NCI-H510A (cell line): ENCODE data around the gene ADGRD2.
A peak's percentile ranks its signal among the peaks of the same experiment; 100 is the strongest.

Experiments used
- DNase-seq: peaks from one replicate; lab custom pipeline; 2025; lab: John Stamatoyannopoulos, UW

The ADGRD2 gene

DNA sequence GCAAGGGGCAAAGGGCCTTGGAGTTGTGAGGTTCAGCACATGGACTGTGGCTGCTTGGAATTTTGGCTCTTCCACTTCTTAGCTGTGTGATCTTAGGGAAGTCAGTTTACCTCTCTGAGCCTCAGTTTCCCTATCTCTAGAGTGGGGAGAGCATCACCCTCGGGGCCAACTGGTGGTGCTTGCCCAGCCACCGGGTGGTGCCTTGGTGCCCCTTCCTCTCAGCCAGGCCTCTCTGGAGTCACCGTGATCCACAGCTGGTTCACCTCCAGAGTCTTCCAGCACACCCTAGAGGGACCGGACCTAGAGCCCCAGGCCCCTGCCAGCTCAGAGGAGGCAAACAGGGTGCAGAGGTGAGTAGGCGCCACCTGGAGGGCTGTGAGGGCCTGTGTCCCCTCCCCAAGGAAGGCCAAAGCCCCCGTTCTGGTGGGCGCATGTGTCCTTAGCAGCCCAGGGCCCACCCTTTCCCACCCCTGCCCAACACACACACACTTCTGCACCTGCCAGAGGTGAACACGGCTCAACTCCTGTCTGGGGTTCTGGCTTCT, 7.7 kb downstream of the ADGRD2 start:
- DNase-seq, result no peak

DNA sequence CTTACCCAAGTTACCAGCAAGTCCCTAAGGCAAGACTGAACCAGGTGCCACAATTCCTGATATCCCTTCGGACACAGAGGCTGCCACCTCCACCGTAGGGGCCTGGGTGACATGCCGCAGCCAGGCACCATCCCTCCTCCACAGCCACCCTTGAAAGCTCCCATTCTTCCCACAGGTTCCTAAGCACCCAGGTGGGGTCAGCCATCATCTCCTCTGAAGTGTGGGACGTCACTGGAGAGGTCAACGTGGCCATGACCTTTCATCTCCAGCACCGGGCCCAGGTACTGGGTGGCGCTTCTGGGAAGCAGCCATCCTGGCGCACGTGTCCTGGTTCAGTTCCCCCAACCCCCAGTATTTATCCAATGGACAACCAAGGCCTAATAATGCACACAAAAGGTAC, 8.2 kb downstream of the ADGRD2 start:
- no peak for DNase-seq

DNA sequence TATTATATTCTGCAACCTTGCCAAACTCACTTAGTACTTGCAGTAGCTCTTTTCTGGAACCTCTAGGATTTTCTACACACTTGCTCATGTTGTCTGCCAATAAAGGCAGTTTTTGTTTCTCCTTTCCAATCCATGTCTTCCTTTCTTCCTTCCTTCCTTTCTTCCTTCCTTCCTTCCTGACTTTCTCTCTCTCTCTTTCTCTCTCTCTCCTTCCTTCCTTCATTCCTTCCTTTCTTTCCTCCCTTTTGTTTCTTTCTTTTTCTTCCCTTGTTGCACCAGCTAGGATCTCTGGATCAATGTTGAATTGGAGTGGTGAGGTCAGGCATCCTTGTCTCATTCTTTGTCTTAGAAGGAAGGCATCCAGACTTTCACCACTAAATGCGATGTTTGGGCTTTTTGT, 12.5 kb downstream of the ADGRD2 start:
- no peak for DNase-seq

DNA sequence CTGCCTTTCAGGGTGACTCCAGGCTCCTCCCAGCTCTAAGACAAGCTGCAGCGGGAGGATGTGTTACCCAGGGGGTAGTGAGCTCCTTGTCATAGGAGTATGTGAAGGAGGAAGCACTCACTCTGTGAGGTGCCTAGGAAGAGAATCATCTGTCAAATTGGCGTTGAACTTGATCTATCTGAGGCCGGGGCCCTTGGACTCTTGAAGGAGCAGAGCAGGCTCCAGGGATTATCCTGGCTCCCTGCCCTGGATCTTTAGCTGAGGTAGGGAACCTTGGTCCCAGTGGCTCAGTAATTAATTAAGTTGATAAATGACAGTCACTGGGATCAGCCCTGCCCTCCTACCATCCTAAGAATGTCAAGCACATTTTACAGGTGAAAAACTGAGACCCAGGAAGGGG, 15.5 kb downstream of the ADGRD2 start:
- DNase-seq, result no peak

DNA sequence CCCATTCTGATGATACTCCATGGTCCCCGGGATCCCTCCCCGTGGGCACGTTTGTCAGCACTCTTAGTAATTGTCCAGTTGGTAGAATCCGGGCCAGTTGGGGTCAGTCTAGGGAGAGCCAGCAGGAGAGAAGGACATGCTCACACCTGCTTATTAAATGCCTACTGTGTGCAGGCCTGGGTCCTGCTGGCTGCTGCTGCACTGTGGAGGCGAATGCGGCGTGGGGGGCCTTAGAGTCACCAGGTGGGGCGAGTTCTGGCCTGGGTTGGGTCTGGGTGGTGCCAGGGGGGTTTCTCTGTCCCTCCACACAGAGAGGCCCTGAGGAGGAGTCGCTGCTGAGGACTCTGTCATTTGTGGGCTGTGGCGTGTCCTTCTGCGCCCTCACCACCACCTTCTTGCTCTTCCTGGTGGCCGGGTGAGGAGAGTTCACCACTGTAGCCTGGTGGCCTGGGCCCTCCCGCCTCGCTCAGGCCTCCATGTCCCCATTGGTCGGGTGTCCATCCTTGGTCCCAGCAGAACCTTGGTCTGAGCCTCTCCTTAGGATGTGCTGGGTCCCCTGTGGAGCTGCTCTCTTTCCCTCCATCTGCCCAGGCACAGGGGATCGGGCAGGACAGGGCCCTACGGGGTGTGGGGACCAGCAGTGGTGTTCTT, 17.3 kb downstream of the ADGRD2 start:
- DNase-seq, result no peak

DNA sequence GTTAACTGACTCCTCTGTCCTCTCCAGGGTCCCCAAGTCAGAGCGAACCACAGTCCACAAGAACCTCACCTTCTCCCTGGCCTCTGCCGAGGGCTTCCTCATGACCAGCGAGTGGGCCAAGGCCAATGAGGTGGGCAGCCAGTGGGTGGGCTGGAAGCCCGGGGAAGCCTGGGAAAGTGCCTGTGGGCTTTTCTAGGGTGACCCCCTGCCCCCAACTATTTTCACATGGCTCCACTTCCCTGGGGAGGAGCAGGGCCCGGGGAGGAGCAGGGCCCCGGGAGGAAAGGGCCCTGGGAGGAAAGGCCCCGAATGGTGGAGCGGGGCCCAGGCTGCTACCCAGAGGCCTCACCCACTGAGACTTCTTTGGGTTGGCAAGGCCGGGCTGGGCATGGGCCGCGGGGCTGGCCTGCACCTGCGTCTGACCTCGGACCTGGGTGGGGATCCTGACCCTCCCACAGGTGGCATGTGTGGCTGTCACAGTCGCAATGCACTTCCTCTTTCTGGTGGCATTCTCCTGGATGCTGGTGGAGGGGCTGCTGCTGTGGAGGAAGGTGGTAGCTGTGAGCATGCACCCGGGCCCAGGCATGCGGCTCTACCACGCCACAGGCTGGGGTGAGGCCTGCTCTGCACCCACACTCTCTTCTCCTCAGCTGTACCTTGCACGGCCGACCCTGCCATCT, 17.9 kb downstream of the ADGRD2 start:
- DNase-seq, result no peak

DNA sequence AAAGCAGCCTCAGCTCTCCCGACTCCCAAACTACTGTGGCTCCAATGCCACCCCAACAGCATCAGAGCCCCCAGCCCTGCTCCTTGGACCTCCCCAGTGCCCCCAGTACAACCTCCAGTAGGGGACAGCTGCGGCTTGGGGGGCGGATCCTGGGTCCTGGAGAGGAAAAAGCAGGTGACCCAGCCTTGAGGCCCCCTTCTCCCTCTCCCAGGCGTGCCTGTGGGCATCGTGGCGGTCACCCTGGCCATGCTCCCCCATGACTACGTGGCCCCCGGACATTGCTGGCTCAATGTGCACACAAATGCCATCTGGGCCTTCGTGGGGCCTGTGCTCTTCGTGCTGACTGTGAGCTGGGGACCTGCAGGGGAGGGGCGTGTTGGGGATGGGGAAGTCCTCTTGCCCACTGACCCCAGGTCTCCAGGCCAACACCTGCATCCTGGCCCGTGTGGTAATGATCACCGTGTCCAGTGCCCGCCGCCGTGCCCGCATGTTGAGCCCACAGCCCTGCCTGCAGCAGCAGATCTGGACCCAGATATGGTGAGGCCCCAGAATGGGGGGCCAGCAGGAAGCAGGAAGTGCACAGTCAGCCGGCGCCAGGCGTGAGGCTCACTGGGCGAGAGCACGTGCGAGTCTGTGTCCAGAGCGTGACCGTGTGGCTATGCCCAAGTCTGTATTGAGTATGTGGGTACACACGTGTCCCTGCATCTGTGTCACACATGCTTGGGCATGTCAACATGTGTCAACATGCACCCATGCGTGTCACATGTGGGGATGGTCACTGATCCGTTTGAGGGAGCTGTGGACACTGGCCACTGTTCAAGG, 19.0 kb downstream of the ADGRD2 start:
- DNase-seq, result no peak

DNA sequence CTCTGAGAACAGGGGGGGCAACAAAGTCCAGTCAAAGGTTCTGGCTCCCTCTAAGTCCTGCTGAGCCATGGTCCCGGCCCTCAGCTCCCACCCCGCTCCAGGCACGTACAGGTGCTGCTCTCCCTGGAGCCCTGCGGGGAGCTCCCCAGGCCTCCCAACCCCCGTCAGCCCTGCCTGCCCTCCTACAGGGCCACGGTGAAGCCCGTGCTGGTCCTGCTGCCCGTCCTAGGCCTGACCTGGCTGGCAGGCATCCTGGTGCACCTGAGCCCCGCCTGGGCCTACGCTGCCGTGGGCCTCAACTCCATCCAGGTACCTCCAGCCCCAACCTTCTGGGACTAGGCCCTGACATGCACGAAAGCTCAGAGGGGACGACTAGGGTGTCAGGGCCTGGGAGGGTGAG, 20.1 kb downstream of the ADGRD2 start:
- DNase-seq, result no peak

DNA sequence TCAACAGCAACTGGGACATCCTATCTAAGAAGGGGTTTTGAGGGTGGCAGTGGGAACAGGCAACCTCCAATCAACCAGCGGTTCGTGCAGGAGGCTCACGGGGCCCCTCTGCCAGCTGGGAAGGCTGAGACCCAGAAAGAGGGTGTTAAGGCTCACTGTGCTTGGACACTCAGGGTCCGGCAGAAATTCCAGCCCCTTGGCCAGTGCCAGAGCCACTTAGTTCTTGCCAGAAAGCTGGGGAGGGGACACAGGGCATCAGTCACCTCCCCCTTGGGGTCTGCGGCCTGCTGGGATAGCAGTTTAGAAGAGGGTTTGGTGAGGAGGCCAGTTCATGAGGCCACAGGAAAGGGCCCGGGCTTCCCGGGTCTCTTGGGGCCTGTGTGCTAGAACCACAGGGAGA, 20.5 kb downstream of the ADGRD2 start:
- no peak for DNase-seq

DNA sequence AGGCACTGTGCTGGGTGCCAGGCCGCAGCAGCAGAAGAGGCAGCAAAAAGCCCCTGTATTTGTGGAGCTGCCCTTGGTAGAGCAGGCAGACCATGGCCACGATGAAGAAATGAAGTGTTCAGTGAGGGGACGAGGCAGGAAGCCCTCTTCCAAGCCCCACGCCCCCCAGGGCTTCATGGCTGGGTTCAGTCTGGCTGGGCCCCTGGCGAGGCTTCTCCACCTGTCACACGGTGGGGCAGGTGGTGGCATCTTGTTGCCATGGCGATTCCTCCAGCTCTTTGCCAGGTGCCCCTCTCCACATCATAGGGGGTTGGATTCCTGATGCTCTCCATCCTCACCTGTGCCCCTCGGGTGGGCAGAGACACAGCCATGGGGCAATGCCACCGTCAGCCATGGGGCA, 21.5 kb downstream of the ADGRD2 start:
- no peak for DNase-seq

DNA sequence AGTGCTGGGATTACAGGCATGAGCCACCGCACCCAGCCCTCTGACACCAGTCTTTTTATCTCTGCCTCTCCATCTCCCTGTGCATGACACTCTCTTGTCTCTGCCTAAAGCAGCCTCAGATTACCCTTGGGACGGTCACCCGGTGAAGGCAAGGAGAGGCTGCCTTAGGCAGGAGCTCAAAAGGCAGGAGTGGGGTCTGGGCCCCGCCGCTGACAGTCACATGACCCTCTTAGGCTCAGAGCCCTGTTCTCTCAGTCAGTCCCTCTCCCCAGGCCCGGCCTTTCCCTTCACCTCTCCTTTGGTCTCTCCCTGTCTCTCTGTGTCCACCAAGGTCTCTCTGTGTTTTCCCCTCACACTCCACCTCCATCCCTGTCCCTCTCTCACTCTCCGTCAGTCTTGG, 22.5 kb downstream of the ADGRD2 start:
- no peak for DNase-seq

DNA sequence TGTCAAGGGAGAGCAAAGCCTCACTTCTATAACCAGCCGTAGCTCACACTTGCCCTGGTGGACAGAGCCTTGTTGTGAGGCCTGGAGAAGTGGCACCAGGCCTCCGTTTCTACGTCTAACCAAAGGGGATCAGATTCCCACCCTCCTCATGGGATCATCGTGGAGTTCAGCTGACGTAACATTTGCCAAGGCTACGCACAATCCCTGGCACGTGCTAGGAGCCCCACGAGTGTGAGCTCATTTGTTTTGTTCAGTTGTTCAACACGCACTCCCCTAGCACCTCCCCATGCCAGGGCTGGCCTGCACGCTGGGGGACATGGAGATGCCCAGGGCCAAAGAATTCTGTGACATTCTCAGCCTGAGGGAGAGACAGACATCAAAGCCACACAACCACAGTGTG, 23.1 kb downstream of the ADGRD2 start:
- DNase-seq, result no peak

DNA sequence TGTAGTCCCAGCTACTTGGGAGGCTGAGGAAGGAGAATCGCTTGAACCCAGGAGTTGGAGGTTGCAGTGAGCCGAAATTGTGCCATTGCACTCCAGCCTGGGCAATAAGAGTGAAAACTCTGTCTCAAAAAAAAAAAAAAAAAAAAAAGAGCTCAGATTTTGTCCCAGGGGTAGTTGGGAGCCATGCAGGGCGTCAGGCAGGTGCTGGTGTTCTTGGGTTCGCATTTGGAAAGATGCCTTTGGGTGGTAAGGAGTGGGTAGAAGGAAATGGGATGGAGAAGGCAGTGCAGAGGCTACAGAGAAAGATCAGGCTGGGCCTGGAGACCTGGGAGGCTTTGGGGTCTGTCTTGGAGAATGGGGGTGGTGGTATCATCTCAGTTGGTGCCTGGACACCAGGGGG, 23.9 kb downstream of the ADGRD2 start:
- no peak for DNase-seq

DNA sequence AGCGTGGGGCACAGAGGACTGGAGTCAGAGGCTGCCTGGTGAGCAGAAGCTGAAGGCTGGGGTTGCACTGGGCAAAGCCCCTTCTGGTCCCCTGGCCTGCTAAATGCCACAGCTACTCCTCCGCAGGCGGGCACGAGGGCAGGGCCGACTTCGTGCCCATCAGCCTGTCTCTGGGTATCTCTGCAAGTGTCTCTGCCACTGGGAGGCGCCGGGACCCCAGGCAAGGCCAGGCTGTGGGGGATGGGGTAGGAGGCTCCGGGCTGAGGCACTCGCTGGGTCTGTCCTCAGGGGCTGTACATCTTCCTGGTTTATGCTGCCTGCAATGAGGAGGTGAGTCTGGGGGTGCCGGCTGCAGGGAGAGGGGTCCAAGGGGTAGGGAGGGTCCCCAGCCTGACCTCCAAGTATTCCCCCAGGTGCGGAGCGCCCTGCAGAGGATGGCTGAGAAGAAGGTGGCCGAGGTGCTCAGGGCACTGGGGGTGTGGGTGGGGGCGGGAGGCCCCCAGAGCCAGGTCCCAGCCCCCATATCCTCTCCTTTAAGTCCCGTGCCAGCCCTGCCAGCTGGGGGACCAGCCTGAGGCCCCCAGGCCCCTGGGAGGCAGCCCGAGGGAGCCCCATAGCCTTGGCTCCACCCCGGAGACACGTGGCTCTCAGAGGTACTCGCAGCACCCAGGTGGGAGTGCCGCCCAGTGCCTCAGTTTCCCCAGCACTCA, 25.1 kb downstream of the ADGRD2 start:
- no peak for DNase-seq

DNA sequence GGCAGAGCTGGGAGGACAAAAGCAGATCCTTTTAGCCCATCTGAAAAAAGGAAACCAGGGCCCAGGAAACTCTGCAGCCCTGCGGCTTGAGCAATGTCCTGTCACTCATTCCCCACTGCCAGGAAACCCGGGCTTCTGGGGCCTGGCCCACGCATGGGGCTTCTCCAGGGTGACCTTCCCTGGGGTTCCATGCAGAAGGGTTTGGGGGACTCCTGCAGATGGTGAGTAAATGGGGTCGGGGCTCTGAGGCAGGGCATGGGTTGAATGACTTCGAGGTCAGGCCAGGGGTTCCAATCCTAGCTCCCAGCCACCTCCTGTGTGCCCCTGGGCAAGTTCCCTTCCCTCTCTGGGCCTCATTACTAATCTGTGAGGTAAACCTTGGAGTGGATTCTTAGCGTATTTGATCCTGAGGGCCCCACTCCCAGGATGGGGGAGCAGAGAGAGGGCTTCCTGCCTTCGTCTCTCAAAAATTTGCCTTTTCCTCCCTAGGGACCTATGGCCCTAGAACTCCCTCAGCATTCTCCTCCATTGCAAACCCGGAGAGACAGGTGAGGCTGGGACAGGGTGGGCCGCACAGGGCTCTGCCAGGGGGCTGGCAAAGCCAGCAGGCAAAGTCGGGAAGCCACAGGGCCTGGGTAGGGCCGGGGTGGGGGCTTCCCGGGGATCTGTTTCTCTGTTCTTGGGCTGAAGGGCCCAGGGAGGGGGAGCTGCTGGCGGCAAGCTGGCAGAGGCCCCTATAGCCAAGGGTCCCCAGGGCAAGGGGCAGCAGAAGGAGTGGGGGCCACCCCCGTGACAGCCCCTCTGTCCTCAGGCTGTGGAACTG, 25.8 kb downstream of the ADGRD2 start:
- DNase-seq, result no peak

DNA sequence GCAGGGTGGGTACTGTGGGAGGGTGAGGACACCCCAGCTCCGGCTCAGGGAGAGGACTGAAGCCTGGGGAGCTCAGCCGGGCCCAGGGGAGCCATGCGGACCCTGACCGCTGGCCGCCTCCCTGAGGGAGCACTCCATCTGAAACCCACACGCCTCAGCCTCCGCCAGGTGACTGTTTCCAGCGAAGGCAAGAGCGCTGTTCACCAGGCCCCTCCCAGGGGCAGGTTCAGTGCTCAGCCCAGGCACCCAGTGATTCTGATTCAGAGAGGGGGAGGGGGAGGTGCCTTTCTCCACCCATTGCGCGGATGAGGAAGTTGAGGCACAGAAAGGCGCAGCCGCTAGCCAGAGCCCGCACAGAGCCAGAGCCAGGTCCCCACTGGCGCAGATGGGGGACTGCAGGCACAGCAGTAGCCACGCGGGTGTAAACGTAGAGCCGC, 27.0 kb downstream of the ADGRD2 start:
- peak; percentile 35 for DNase-seq

DNA sequence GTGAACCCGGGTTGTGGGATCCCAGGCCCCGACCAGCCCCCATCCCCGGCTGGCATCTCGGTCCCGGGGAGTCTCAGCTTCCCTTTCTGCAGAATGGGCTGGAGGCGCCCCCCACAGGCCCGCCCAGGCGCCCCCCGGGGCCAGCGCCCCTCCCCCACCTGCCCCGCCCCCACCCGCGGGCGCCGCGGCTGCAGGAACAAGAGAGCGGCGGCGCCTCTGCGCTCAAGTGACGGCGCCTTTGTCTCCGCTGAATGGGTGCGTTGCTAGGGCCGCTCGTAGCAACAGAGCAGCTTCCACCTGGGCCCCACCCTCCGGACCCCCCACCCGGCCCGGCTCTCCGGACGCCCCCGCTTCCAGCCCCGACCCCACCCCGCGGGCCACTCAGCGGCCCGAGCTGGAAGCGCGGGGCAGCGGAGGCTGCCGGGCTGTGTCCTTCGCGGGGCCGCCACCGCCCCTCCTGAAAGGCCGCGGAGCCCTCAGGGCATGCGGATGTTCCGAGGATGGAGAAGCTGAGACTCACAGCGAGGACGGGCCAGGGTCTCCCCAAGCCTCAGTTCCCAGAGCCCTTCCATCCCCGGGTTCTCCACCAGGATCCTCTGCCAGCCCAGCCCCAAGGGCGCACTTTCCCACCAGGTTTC, 27.5 kb downstream of the ADGRD2 start:
- peak; percentile 24 for DNase-seq

DNA sequence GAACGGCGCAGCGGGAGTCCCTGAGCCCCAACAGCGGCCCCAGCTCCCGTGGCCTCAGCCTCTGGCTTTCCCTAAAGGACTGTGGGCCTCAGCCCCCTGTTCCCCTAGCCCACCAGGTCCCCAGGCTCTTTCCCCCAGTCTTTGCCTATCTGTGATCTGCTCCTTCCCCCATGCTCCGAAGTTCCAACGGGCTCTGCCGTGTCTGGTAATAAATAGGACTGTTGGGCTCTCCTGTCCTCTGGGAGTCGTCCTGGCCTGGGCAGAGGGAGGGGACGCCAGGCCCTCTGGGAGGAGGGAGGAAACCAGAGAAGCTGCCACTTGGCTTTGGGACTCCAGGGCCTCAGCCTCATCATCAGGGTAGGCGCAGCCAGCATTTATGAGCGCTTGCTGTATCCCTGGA, 28.1 kb downstream of the ADGRD2 start:
- DNase-seq, result no peak

DNA sequence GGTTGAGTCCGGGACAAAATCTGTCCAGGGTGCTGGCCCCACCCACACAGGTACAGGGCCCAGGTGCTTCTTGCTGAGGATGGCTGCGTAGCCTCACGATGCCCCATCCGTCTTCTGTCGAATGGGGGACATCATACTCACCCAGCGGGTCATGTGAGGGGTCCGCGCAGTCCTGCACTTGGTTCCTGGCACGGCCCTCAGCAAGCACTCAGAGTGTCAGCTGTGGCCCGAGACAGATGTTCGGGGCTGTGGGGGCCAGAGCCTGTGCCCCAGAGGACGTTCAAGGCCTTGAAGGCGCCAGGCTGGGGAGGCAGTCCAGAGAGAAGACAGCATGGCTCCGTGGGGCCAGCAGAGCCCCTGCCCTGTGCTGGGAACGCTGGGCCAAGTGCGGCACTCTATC, 29.1 kb downstream of the ADGRD2 start:
- DNase-seq, result no peak

DNA sequence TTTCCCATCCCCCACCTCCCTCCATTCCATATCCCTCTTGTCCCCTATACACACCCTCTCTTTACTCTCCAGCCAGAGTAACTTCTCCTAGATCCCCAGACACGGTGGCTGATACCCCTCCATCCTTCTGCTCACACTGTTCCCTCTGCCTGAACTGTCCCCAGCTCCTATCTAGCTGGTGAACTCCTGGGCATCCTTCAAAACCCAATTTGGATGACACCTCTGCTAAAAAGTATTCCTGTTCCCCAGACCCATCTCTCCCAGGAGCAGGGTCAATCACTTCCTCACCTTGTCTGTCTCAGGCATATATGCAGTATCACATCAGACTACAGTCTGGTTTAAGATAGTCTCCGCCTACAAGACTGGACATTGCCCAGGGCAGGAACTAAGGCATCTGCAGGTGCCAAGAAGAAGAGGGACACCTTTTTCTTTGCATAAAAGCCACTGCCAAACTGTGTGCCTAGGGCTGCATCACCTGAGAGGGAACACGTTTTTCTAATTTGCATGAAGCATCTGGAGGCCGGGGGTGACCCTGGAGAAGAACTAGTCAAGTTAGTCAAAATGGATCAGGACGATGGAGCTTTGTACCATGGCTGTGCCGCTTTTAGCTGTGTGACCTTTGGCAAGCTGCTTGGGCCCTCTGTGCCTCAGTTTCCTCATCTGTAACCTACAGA, 29.8 kb downstream of the ADGRD2 start:
- DNase-seq, result no peak
